ENCODE measurements around the gene TMEM254. TPM values are rescaled to one million over a fixed set of nuclear protein-coding genes. Genes with fewer than 3 reads are reported as not detected.
"Not testable (repeated sequence)": the region's sequence is repeated elsewhere in the genome, so short reads cannot be mapped to it uniquely, and the experiment has no call there.

TMEM254 gene
- total RNA-seq (2014; rRNA removed): 9.1 and 11.7 TPM in 2 replicates
- polyA plus RNA-seq (2012): 11.4 TPM

DNA sequence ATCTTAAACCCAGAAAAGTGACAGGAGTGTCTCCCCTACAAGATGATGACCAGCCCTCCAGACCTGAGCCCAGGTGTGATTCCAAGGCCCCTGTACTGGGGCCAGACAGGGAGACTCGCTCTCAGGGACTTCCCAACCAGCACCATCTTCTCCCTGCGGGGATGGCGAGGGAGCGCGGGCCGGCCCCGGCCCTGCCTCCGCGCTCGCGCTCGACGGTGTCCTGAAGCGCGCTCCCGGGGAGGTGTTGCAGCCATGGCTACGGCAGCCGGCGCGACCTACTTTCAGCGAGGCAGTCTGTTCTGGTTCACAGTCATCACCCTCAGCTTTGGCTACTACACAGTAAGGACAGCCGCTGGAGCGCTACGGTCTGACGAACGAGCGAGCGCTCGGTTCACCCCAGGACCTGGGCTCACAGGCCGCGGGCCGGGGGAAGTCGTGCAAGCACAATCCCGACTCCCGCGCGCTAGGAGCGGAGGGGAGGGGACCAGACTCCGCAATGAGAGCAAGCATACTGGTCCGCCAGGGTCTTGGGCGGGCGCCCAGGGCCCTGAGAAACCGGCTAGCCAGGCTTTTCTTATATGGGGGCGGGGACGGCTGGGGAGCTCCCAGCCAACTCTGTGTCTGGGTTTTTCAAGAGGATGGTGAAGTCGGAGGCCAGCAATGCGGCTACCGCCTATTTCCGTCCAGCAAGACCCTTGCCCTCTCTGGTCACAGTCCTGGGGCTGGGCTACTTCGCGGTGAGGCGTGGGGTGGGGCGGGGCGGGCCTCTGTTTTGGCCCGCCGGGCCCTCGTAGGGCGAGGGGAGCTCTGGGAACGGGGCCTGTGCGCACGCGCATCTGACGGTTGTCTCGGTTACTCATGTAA lies at the start of gene TMEM254:
Gene TMEM254 (plus strand): TSS at position 218 of the 864 bp plus-strand sequence. CDS start 35 bp downstream, at position 253.
- peak; percentile 84 for DNase-seq (ENCODE audit: low read depth)

DNA sequence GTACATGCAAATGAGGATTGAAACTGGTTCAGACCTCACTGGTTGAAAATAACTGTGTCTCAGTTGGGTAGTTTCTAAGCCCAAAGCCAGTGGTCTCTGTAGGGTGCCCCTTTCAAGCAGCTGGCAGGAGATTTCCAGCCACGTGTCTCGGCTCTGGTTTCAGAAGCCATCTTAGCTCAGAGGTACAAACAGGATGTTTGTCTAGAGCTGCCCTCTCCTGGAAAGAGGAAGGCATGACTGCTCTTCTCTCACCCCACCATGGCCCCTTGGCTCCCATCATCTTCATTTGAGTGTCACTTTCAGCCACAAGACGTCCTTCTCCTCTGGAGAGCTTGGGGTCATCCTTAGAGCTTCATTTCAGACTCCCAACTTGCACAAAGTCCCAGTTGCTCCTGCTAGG lies 49.3 kb upstream of the TMEM254 start:
- peak; percentile 39 for DNase-seq (ENCODE audit: low read depth)

DNA sequence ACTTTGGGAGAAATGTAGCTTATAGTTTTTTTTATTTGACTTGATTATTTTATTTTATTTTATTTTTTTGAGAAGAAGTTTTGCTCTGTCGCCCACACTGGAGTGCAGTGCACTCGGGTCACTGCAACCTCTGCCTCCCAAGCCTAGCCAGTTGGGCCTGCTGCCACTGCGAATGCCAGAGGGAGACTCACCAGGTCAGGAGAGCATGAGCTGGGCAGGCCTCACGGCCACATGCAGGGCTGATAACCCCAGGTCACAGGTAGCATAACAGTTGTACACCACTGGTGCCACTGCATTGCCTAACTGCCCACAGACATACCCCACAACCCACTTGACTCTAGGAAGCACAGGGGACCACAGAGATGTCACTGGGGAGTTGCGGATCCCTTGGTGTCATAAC lies 48.6 kb upstream of the TMEM254 start:
- DNase-seq (ENCODE audit: low read depth): not testable (repeated sequence)

GRCh38 chr10:80032503-80032902 lies 46.0 kb upstream of the TMEM254 start:
- no peak for DNase-seq (ENCODE audit: low read depth)

DNA sequence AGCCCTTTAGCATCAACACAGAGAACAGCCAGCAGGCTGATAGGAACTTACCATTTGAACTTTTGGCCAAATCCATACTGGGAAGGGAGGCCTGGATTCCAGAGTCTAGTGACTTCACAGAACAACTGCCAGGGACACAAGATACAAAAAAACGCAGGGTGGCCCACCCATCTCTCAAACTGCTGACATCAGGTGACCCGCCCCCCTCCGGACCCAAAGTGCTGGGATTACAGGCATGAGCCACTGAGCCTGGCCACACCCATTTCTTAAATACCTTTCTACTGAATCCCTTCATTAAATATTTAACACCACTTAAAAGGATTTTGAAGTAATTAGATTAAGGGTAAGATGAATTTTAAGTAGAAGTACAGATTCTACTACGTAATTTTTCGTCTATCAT lies 43.7 kb upstream of the TMEM254 start:
- DNase-seq (ENCODE audit: low read depth): not testable (repeated sequence)

- DNase-seq (ENCODE audit: low read depth): not testable (repeated sequence)
These were observed 43.0 kb upstream of the TMEM254 start for GRCh38 chr10:80035430-80035829.

DNA sequence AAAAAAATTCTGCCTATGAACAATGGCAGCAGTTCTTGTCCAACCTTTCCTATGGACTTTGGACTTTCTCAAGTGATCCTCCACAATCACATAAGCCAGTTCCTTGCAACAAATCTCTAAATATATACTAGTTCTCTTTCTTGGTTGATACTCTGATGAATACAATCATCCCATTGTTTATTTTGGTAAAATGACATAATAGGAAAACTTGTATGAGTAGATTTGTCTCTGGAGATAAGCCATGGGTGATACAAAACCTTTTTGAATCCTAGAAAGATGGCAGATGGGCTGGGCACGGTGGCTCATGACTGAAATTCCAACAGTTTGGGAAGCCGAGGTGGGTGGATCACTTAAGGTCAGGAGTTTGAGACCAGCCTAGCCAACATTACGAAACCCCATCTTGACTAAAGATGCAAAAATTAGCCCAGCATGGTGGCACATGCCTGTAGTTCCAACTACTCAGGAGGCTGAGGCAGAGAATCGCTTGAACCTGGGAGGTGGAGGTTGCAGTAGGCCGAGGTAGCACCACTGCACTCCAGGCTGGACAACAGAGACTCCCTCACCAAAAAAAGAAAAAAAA lies 41.5 kb upstream of the TMEM254 start:
- not testable (repeated sequence) for DNase-seq (ENCODE audit: low read depth)

DNA sequence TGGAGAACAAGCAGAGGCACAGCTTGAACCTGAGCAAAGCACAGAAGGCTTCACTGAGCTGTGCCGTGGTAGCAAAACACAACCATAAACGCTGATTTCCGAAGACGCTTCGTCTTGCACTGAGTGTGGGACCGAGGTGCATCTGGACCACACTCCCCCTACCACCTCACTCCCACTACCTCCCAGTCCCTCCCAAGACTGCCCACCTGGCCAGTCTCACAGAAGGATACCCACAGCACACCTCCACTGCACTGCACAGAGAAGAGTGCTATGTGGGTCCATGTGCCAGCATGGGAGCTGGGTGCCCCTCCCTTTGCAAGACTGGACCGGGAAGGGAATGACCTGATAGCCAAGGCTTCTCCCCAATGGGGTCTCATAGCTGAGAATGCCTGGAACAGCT lies 40.2 kb upstream of the TMEM254 start:
- not testable (repeated sequence) for DNase-seq (ENCODE audit: low read depth)

- no peak for DNase-seq (ENCODE audit: low read depth)
These were observed 37.3 kb upstream of the TMEM254 start for GRCh38 chr10:80041162-80041561.

GRCh38 chr10:80044935-80045334 lies 33.5 kb upstream of the TMEM254 start:
- DNase-seq (ENCODE audit: low read depth): not testable (repeated sequence)

DNA sequence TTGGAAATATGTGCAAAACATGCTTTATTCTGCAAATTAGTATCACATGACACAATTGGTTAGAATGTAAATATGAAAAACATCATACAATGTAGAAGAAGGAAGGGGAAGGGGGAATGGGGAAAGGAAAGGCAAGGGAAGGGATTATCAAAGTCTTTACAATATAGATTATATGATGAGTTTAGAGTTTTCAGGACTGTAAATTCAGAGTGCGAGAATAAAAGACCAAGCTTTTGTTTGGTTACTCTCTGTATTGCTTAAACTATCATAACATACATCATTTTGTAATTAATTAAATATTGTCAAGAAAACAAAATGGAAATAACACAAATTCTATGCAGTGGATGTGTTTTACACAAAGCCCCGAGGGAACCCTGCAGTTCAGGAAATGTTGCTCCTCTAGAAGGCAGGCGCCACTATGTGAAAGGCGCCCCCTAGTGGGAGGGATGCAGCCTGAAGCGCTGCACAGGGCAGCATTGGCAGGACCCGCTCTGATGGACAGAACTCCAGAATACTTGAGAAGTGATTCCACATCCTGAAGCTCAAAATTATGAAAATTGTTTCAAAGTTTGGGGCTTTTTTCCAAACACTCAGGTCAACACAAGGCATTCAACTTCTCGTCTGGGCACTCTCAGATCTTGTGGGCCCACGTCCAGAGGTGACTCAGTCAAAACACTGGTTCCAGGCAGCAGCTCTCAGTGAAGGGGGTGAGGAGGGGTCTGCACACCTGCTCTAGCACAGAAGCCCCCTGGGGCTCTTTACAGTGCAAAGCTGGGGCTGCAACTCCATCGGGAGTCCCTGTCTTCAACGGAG lies 31.6 kb upstream of the TMEM254 start:
- DNase-seq (ENCODE audit: low read depth): peak; percentile 60

- DNase-seq (ENCODE audit: low read depth): no peak
These were observed 27.7 kb upstream of the TMEM254 start for GRCh38 chr10:80050752-80051151.

DNA sequence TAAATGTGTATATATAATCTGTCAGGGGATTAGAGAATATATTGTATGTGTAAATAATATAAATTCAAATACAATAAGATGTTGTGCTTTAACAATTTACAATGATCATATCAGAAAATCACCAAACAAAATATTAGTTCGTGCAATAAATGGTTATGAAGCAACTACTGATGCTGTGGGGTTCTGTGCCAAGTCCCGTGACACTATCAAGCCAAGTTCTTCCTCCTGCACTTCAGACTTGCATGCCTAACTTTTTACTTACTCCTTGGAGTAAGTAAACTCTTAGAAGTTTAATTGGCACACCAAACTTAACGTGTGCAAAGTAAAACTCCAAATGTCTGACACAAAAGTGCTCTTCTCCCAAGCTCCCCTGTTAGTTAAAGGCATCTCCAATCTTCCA lies 26.5 kb upstream of the TMEM254 start:
- DNase-seq (ENCODE audit: low read depth): no peak

- DNase-seq (ENCODE audit: low read depth): no peak
These were observed 22.7 kb upstream of the TMEM254 start for GRCh38 chr10:80055760-80056159.

- DNase-seq (ENCODE audit: low read depth): no peak
These were observed 21.3 kb upstream of the TMEM254 start for GRCh38 chr10:80057171-80057570.

DNA sequence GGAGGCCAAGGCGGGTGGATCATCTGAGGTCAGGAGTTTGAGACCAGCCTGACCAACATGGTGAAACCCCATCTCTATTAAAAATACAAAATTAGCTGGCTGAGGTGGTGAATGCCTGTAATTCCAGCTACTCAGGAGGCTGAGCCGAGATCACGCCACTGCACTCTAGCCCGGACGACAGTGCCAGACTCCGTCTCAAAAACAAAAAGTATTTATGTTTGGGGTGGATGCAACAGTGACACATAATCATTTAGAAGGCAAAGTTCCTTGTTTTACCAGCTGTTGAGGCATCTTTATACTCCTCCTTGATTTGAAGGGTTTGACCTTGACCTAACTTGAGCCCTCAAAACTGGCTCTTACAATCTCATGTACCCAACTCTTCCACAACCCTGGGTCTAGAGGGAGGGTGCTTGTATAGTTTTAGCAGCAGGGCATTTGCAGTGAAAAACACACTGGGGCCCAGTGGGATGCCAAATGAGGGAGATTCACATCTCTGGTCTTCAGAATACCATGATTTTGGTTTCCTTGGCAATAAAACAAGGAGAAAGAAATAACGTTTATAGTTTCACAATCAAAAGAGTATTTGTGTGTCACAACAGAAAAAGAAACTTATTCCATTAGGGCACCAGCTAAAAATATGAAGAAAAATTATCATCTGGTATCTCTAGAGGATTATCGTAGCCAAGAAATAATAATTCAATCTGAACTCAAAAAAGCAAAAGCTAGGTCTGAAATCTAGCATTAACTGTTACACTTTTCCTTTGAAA lies 14.2 kb upstream of the TMEM254 start:
- no peak for DNase-seq (ENCODE audit: low read depth)

- no peak for DNase-seq (ENCODE audit: low read depth)
These were observed 11.7 kb upstream of the TMEM254 start for GRCh38 chr10:80066809-80067208.

- DNase-seq (ENCODE audit: low read depth): not testable (repeated sequence)
These were observed 10.6 kb upstream of the TMEM254 start for GRCh38 chr10:80067821-80068220.

DNA sequence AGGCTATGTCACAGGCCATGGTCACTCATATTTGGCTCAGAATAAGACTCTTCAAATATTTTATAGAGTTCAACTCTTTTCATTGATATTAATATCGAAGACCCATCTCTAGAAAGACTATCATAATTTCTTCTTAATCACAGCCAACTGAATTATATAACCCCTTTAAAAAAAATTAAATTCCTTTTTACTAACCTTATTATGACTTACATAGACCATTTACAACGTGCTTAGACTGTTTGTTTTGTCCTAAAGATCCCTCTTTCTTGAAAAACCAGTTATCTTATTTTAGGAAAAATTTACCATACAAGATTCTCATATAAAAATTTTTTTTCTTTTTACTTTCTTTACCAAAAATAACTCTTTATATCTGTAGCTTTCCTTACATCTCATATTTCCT lies 10.2 kb upstream of the TMEM254 start:
- no peak for DNase-seq (ENCODE audit: low read depth)

DNA sequence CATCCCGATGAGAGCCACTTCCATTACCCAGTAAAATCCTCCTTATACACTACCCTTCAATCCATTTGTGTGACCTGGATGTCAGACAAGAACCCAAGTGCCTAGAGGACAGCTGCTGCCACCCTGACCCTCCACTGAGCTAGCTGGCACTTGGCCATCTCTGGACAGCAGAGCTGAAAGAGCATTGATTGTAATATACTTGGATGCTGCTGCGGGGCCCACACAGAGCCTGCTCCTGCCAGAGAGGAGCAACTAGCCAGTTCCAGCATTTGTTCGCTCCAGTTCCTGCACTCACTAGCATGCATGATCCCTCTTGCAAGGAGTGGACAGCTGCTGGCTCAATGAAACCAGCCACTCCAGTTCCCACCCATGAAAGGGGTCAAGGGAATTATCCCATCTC lies 8.4 kb upstream of the TMEM254 start:
- no peak for DNase-seq (ENCODE audit: low read depth)

DNA sequence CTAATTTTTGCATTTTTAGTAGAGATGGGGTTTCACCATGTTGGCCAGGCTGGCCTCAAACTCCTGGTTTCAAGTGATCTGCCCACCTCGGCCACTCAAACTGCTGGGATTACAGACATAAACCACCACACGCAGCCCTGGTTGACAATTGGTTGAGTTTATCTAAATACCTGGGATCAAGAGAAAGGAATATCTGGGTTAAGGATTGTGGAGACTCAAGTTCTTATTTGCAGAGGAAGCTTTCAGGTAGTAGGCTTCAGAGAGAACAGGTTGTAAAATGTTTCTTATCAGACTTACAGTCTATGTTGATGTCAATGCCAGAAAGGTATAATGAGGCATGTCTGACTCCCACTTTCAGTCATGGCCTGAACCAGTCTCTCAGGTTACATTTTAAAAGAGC lies 5.9 kb upstream of the TMEM254 start:
- no peak for DNase-seq (ENCODE audit: low read depth)

Measured in LHCN-M2 (cell line).